HG03558 (cell line): Measurements from ENCODE around the gene MYCBPAP.

Experiments
- ATAC-seq: cut with Tn5 transposase; IDR thresholded peaks from one replicate; pipeline ENCODE4 v1.9.1; 2021; ENCODE audit warnings: moderate number of reproducible peaks; ENCODE audit not compliant: unreplicated experiment; ENCODE audit errors: extremely low read depth

Gene MYCBPAP

GRCh38 chr17:50564916-50565315 is 56.7 kb downstream of the MYCBPAP start:
- ATAC-seq: no peak

- ATAC-seq: no peak
These were observed 57.4 kb downstream of the MYCBPAP start for GRCh38 chr17:50565402-50566350.

GRCh38 chr17:50566886-50567285 is 58.6 kb downstream of the MYCBPAP start:
- ATAC-seq: no peak

- no peak for ATAC-seq
These were observed 60.4 kb downstream of the MYCBPAP start for GRCh38 chr17:50568659-50569058.

GRCh38 chr17:50569592-50569991 is 61.4 kb downstream of the MYCBPAP start:
- no peak for ATAC-seq

- ATAC-seq: no peak
These were observed 61.8 kb downstream of the MYCBPAP start for GRCh38 chr17:50570032-50570431.

- no peak for ATAC-seq
These were observed 62.3 kb downstream of the MYCBPAP start for GRCh38 chr17:50570528-50570927.

- ATAC-seq: no peak
These were observed 63.4 kb downstream of the MYCBPAP start for GRCh38 chr17:50571681-50572080.

GRCh38 chr17:50572541-50572940 is 64.3 kb downstream of the MYCBPAP start:
- ATAC-seq: no peak

- ATAC-seq: no peak
These were observed 65.8 kb downstream of the MYCBPAP start for GRCh38 chr17:50573866-50574611.

GRCh38 chr17:50575581-50576210 is 67.5 kb downstream of the MYCBPAP start:
- ATAC-seq: no peak

GRCh38 chr17:50576864-50577263 is 68.6 kb downstream of the MYCBPAP start:
- no peak for ATAC-seq

- ATAC-seq: no peak
These were observed 69.3 kb downstream of the MYCBPAP start for GRCh38 chr17:50577451-50577954.

GRCh38 chr17:50578173-50578572 is 69.9 kb downstream of the MYCBPAP start:
- ATAC-seq: no peak

GRCh38 chr17:50579399-50579798 is 71.2 kb downstream of the MYCBPAP start:
- ATAC-seq: no peak

- ATAC-seq: no peak
These were observed 72.4 kb downstream of the MYCBPAP start for GRCh38 chr17:50580646-50581045.
